Forelimb muscle (tissue), 1 donor: ENCODE measurements around the gene PBX1. TPM values are rescaled to one million over a fixed set of nuclear protein-coding genes. Genes with fewer than 3 reads are reported as not detected.

ENCODE experiments used
- DNase-seq: peaks from one replicate; pipeline ENCODE4 v3.0.0-alpha.2; 2013; ENCODE audit warnings: low read depth
- polyA plus RNA-seq: library from polyadenylated mRNA; unstranded; fragments of 120-200 nt; gene quantifications from one replicate; pipeline ENCODE4 v1.2.1, GENCODE V29; 2013; ENCODE audit not compliant: insufficient read length

Gene PBX1
- polyA plus RNA-seq, 1 donor = 57.3 TPM

DNA sequence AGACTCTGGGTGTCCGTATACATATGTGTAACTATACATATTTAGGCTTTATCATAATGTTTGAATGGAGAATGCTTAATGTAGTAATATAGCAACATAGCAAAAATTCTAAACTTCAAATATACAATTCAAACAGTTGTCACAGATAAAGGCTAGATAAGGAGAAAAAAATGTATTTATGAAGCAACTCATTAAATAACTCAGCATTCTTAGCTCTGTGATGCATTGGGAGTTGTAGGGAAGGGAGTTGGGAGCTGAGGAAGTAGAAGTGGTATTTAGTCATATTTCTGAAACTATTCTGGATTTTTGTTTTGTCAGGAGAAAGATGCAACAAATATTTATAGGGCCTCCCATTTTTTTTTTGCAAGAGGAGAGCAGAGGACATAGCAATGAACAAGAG, 197.8 kb downstream of the PBX1 start:
- no peak for DNase-seq

DNA sequence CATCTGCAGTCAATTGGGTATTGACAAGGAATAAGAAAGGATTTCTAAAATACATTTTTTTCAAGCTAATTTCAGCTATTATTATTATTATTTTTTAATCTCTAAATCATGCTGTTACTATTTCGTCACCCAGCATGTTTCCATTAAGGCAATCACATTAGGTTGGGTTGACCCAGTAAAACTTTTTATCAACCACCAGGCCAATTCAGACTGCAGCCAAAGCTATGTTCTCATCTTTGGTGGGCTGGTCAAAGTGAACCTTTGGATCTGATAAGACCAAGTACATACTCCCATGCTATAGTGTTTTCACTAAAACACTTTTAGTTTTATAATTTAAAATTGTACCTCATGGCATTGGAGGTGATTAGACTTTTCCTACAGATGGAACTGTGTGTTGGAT, 198.6 kb downstream of the PBX1 start:
- no peak for DNase-seq

DNA sequence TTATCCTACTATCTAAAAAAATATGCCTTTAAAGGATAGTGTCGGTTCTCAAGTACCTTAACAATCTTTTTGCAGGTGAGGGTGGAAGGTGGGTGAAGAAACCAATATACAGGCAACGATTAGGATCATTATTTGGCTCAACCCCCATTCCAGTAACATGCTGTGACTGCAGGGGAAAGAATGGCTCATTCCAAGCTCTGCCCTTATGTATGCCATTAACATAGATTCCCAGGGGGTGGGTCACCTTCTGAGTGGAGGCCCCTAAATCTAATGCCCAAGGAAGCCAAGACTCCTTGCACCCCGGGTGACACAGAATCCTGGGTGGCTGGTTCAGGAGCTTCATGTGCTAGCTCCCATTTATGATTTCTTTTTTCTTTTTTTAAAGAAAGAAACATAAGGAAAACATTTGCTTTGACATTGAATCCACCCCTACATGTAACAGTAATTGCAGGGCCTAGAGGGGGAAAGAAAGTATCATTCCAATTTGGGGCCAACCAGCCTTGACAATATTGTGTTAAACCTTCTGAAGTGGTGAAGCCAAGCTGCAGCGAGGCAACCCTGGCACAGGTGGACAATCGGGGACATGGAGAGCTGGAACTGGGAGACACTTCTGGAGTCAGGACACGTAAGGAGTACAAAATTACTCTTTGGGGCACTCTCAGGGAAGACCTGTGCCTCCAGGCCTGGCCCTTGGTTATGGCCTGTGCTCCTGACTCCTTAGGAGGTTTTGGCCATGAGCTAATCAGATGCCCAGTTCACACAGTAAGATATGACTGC, 200.3 kb downstream of the PBX1 start:
- DNase-seq = no peak

DNA sequence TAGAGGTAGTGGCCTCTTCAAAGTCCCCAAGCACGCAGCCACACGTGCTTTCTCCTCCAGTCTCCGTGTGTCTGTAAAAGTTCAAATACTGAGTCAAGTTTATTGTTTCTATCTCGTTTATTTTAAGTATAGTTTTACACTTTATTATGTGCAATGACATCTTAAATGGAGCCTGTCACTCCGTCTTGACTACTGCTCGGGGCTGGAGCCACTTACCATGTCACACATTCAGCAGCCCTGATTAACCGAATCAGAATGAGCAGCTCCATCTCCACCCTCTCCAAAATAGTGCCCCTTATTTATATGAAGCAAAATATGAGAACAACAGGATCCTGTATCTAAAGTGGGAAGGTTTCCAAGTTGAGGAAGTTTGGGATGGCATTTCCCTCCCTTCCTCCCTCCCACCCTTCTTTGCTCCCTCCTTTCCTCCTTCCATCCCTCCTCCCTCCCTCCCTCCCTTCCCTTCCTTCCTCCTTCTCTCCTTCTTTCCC, 201.0 kb downstream of the PBX1 start:
- DNase-seq = no peak

DNA sequence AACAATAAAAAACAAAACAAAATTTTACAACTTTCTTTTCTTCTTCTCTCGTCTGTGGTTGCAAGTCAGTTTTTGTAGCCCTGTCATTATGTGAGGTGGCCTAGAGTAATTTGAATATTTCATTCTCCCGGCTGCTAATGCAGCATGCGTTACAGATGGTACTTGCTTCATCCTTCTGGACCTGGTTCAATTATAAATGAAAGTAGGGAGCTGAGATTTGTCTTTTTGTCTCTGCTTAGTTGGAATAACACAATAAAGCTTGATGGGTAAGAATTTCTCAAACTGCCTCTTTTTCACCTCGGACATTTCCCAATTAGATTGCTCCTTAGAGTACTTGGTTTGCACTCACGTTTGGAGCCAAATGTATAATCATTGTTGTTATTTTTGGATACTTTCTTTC, 201.6 kb downstream of the PBX1 start:
- no peak for DNase-seq

DNA sequence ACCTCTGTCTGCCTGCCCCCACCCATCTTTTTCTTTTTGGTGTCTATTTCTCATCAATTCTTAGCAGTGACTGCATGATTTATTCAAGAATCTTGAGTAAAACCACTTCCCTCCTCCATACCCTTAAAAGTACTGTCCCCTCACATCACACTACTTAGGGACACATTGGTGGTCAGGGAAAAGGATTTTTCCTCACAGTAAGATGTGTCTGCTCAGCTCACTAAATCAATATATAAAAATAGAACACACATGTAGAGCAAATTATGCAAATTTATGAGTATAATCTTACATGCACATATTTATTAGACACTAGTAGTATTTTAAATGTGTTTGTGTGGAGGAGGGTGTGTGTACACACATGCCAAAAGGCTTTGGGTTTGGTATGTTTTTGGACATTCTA, 202.0 kb downstream of the PBX1 start:
- no peak for DNase-seq

DNA sequence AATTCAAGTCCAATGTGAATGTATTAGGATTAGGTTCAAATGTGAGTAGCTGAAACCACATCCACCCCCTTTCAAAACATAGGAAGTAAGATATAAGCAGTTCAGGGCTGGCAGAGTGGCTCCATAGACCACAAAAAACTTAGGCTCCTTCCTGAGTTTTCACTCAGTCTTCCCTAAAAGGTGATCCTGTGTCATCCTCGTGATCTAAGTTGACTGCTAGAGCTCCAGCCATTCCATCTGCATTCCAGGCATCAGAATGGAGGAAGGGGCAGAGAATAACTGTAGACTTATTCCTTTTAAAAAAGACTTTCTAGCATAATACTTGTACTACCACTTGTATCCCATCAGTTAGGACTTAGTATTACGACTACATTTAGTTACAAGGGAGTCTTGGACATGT, 204.1 kb downstream of the PBX1 start:
- no peak for DNase-seq

DNA sequence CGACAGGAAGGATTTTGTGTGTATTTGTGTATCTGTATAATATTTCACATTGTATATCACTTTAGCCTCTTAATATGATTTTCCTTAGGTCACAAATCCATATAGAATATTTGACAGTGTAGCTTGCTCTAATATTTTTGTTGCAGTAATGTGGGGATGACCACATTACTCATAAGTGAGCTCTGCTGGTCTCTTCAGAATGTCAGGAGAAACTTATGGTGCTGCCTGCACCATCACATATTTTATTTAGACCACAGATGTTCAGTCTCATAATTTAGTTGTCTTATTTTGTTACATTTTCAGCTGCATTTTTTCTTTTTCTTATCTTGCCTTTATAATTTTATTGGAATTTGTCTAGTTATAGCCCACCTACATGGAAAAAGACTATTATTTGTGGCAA, 205.3 kb downstream of the PBX1 start:
- no peak for DNase-seq

DNA sequence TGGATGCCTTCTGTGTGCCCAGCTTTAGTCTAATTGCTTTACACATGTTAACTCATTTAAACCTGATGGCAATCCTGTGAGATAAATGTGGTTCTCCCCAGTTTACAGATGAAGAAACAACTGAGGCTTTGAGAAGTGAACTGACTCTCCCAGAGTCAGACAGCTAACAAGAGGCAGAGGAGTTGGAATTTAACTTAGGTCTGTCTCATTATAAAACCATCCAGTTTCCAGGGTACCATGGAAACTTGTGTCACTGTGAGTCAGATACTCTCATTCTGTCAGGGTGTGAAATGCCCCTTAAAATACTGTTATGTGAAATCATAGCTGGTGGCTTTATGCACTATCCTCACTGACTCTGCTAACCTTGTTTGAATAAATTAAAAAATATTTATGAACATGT, 206.6 kb downstream of the PBX1 start:
- no peak for DNase-seq

DNA sequence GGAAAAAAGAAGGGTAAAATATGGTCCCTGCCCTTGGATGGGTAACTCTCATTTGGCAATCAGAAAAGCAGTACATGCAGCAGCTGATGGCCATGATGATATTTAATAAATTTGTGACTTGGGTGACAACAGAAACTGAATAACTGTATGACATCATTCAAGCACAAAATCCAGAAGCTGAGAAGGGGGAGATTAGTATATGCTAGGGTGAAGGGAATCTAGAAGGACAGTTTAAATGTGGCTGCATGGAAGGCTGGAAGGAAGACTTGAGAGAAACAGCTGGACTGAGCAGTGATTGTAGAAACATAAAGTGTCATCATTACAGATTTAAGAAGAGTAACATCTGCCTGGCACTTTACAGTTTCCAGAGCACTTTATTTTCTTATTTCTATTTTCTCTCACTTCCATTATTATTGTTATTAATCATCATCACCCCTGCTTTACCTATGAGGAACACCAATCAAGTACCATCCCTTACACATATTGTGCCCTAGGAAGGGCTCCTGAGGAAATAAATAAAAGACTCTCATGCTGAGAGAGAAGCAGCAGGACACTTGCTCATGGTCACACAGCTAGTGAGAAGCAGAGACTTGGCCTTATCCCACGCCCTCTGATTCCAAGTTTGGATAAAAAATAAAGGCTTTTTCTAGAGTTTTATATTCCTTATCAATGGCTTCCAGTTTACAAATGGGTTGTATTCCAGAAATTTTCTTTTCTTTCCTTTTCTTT, 207.2 kb downstream of the PBX1 start:
- DNase-seq = no peak

DNA sequence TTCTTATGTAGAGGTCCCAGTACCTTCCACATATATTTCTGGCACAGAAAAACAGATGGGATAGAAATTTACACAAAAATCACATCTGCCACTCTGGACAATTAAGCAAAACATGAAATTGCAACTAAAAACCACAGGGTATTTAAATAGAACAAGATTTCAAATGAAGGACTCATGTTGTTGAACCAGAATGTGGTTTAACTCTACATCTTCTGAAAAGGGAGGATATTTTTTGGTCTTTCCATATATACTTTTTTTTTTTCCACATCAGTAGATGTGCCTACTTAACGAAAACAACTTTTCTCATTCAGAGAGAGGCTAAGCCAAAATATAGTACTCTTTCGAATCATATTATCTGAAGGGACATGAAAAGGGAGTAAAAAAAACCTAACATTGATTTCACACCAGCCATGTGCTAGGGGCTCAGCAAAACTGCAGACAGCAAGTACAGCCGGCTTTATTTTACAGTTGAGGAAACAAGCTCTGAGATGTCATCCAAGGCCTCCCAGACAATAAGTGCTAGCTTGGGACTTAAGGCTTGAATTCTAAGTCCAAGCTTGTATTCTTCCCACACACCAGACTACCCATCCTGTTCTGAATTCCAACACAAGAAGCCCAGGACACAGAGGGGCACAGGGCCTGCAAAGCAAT, 208.9 kb downstream of the PBX1 start:
- DNase-seq = no peak

DNA sequence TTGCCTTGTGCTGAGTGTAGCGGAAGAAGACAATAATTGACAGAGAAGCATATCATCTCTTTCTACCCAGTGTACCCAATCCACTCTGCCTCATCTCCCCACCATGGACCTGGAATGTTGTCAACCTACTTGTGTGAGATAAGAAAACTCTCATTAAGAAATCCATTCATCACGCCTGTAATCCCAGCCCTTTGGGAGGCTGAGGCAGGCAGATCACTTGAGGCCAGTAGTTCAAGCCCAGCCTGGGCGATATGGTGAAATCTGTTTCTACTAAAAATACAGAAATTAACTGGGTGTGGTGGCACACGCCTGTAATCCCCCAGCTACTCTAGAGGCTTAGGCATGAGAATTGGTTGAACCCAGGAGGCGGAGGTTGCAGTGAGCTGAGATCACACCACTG, 209.6 kb downstream of the PBX1 start:
- DNase-seq = no peak

DNA sequence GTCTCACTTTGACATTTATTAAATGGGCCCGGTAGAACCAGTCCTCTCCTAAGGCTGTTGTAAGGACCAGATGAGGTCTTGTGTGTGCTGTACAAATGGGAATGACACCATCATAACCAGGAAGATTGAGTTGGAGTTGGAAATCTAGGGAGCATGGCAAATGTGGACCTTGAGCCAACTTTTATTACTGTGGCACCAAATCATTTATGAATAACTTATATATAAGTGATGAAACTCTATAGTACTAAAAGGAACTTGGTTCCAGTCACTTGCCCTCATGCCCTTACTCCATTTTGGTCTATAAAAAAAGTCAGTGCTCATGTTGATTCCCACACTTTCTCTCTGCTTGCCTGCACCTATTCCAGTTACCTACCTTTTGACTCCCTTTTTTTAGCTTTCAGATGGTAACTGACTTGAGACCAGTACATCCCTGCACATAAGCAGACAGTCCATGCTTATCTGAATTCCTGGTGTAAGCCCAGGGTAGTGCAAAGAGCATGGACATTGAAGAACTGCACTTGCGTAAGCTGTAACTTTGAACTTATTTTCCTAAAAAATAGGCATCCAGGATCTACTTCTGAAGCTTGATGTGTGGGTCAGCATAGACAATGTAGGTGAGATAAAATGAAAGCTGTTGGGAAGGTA, 210.6 kb downstream of the PBX1 start:
- no peak for DNase-seq

DNA sequence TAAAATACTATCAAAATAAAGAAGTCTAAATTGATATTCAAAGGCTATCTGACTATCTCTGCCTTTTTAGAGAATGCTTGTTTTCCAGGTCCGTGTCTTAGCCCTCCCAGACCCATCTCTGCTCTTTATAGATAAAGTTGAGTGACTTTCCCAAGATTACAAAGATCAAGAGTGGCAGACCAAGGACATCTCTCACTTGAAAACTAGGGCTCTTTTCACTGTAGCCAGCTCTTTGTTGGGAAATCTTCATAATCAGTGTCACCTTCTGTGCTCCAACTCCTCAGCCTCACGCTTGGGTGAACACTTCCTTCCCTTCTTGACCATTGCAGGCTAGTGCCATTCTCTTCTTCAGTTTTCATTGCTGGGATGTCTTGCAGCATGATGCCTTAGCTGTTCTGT, 211.1 kb downstream of the PBX1 start:
- DNase-seq = no peak

DNA sequence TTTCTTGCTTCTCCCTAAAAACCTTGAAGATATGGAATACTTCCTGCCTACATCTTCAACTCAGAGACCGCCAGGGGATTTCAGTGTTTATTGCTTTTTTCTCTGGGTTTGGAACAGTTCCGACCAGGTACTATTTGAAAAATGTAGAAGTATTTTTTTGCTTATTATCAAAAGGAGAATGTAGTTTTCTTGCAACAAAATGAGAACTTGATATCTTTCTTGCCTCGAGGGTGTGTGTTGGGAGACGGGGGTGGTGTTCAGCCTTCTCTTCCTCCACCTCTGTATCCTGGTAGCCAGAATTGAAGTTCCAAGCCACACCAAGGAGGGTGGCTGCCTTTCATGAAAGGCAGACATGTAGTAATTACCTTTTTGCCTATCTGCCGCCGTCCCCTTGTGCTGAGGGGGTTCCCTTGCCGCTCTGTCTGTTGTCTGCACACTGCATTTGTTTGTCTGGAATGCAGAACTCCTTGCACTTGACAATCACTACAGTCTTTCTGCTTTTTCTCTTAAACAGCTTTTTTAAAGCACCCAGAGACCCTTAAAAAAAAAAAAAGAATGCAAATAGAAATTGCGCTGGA, 212.1 kb downstream of the PBX1 start:
- DNase-seq = no peak

DNA sequence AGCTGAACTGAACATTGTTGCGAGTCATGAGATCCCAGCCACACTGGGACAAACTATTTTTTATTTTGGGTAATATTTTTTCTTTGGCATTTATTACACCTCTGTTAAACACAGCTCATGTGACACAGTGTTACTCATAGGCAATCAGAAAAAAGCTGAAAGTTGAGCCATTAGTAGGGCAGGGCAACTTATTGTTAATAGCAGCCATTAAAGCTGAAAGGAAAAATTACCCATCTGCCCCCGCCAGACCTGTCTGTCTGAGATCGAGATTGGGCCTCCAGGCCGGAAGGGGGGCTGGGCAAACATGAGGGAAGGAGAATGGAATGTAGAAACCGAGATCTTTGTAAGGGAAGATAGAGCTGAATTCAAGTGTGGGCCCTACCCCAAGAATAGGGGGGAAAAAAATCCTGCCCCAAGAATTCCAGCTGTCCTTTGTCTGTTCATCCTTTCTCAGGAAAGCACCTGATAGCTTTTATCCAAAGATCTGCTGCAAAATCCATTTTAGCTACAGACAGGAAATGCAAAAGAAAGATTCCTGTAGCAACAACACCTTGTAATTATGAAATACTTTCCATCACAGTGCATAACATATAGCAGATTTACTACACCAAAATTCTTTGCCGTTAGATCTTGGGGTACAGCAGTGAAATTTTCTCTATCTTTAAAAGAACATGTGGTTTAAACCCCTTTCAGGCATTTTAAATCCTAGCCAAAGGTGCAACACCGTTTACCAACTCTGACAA, 212.8 kb downstream of the PBX1 start:
- no peak for DNase-seq

DNA sequence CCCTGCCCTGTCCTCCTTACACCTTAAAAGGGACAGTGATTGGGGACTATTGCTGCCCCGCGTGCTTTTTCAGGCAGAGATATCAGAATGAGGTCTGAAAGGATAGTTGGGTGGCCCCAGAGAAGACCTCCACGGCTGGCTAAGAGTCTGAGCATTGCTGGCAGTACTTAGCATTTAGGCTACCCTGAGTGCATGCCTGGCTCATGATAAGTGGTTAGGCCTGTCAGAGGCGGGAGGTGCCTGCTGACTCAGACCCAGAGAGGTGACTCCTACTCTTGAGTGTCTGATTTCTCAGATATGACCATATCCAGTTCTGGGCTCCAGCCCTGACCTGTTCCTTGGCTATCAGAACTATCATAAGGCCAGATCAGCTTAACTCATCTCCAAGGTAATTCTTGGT, 213.7 kb downstream of the PBX1 start:
- DNase-seq = no peak

DNA sequence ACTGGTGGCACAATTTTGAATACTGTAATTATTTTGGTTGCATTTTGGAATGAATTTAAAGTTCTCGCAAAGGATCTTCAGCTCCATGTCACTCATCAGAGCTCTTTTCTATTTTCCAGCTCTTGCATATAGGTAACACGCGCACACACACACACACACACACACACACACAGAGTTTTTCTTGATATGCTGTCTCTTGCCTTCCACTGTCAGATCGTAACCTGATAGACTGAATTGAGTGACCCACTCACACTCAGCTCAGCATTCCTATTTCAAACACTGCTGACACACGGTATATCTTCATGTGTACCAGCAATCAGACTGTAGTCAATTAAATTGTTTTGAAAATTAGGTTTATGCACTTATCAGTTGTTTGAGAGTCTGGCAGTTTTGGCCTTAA, 214.1 kb downstream of the PBX1 start:
- no peak for DNase-seq

DNA sequence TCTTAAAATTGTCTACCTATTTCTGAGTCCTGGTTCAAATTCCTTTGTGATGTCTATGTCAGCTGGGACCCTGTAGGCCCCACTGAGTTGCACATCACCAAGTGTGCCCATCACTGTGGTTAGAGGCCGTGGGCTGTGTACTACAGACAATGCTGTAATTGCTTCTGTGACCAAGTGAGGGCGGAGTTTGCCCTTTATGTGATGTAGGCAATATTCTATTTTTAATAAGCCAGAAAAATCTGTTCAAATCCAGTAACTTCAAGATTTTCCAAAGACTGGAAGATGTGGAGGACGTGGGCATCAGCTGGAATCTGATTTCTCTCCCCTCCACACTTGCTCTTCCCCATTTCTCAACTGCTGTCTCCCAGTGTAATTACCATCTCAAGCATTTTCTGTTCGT, 215.4 kb downstream of the PBX1 start:
- DNase-seq = no peak

DNA sequence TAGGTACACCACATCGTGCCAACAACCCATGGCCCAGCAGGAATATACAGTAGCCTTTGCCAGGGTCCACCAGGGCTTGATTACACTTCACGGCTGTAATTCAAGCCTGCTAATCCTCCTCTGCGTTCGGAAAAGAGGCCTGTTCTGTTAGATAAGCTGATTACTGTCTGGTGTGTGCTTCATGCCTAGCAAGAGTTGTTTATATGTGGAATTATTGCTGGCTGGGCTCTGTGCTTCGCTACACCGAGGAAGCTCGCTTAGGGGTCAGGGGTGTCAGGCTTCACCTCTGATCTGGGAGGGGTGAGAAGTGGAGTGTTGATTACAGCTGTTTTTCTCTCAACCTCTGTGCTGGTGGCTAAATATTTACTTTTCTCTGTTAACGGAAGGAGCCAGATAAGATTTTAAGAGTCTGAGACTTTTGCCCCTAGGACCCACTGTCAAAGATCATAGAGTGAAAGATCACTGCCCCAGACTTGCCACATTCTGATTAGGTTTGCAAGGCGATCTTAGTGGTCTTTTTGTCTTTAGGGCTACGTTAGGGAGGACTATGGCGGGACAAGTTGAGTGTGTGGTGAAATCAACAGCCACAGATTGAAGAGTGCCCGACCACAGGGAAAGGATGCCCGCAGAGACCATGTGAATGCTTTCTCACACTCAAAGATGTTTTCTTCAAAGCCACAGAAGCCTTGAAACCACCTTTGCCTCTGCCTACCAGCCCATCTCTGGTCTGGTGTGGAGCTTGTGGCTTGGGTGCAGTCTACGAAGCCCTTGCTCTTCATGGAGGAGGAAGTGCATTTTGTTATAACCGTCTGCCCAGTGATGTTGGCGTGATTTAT, 216.1 kb downstream of the PBX1 start:
- no peak for DNase-seq
